Measurements from ENCODE around the gene OTOP2. TPM values are rescaled to one million over a fixed set of nuclear protein-coding genes. Genes with fewer than 3 reads are reported as not detected.

Gene OTOP2
- total RNA-seq, 4 donors from 2014 or later, result not detected

DNA sequence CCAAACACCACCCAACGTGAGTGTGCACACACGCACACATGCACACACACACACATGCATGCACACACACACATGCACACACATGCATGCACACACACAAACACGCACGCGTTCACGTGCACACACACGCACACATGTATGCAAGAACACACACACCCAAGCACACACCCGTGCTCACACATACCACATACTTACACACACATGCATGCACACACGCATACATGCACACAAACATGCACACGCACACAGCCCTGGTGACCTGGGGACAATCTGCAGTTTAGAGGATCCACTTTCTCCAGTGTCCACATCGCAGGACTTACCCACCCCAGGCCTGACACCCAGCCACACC is 7.2 kb upstream of the OTOP2 start:
- peaks cover 0 to 58% (median 3%) of the 10 kb centered on the region in 4 donors for H3K27me3 ChIP-seq
- TF ChIP-seq POLR2A (IDR thresholded peaks at IDR 0.05; ENCODE audit: low read depth), result no peak
- TF ChIP-seq, protein P1, sequence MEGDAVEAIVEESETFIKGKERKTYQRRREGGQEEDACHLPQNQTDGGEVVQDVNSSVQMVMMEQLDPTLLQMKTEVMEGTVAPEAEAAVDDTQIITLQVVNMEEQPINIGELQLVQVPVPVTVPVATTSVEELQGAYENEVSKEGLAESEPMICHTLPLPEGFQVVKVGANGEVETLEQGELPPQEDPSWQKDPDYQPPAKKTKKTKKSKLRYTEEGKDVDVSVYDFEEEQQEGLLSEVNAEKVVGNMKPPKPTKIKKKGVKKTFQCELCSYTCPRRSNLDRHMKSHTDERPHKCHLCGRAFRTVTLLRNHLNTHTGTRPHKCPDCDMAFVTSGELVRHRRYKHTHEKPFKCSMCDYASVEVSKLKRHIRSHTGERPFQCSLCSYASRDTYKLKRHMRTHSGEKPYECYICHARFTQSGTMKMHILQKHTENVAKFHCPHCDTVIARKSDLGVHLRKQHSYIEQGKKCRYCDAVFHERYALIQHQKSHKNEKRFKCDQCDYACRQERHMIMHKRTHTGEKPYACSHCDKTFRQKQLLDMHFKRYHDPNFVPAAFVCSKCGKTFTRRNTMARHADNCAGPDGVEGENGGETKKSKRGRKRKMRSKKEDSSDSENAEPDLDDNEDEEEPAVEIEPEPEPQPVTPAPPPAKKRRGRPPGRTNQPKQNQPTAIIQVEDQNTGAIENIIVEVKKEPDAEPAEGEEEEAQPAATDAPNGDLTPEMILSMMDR (IDR thresholded peaks at IDR 0.05), result no peak
- TF ChIP-seq EP300 (IDR thresholded peaks at IDR 0.05), result no peak
- TF ChIP-seq POLR2AphosphoS5 (IDR thresholded peaks at IDR 0.05), result no peak
- no peak overlapping the region for H3K4me3 ChIP-seq
- H3K36me3 ChIP-seq, result no peaks in the 10 kb centered on the region
- no peak for DNase-seq (ENCODE audit: extremely low spot score)
- intact Hi-C loops (cut with DNase I), result no loop called here
- H3K4me1 ChIP-seq, result peaks cover 0 to 7% (median 2%) of the 10 kb centered on the region in 4 donors
- no peaks in the 10 kb centered on the region for H3K9me3 ChIP-seq
- WGBS, result 93% methylated on average over 11 of the region's 11 CpGs
- no peak overlapping the region for H3K27ac ChIP-seq (replicated peaks in 1 of 4)

DNA sequence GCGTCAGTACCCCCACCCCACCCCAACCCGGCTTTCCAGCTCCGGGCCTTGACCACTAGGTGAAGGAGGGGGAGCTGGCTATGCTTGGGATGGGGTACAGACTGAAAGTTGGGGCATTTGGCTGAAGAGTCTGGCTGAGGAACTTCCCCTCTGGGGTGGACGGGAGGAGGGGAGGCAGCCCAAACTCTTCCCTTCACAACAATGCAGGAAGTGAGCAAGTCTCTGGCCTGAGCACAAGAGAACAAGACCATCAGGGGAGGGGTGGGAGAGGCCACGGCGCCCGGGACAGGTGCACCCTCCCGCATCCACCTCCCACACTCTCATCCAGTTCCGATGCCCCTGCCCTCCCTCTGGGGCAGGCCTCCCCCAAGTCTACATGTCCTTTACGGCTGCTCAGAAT is 6.6 kb upstream of the OTOP2 start:
- no peak for DNase-seq (ENCODE audit: extremely low spot score)
- Histone ChIP-seq H3K4me3 (no peak overlapping the region), H3K9me3 (no peaks in the 10 kb centered on the region), H3K4me1 (peaks cover 0 to 13% (median 2%) of the 10 kb centered on the region in 4 donors), H3K27ac (replicated peaks in 1 of 4) (no peak overlapping the region), H3K27me3 (peaks cover 0 to 64% (median 8%) of the 10 kb centered on the region in 4 donors), H3K36me3 (no peaks in the 10 kb centered on the region)
- intact Hi-C loops (cut with DNase I), result no loop called here
- TF ChIP-seq, protein P1 (IDR thresholded peaks at IDR 0.05), result no peak
- no peak for TF ChIP-seq POLR2AphosphoS5 (IDR thresholded peaks at IDR 0.05)
- TF ChIP-seq EP300 (IDR thresholded peaks at IDR 0.05), result no peak
- no peak for TF ChIP-seq POLR2A (IDR thresholded peaks at IDR 0.05; ENCODE audit: low read depth)
- 79% methylated on average over 3 of the region's 10 CpGs for WGBS

DNA sequence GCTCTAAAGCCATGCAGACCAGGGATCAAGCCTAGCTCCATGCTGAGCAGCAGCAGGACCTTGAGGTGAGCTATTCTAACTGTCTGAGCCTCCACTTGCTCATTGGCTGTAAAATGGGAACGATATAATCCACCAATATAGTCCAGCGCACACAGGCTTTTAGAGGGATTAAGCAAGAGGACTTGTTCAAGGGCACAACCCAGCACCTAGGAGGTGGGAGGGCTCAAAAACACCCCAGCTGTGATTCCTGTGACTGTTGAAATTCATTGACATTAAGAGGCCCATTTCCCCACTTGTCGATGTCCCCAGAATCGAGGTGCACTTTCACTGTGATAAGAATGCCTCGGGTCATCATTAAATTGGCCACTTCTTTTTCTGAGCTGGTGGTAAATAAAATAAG is 5.2 kb upstream of the OTOP2 start:
- DNase-seq (ENCODE audit: extremely low spot score), result no peak
- intact Hi-C loops (cut with DNase I), result no loop called here
- Histone ChIP-seq H3K27me3 (peaks cover 7 to 79% (median 23%) of the 10 kb centered on the region in 4 donors), H3K36me3 (no peaks in the 10 kb centered on the region), H3K4me1 (peaks cover 12 to 28% (median 17%) of the 10 kb centered on the region in 4 donors), H3K4me3 (no peak overlapping the region), H3K9me3 (no peaks in the 10 kb centered on the region), H3K27ac (replicated peaks in 1 of 4) (no peak overlapping the region)
- 93% methylated on average over 5 of the region's 5 CpGs for WGBS
- TF ChIP-seq POLR2AphosphoS5 (IDR thresholded peaks at IDR 0.05) (no peak), EP300 (IDR thresholded peaks at IDR 0.05) (no peak), POLR2A (IDR thresholded peaks at IDR 0.05; ENCODE audit: low read depth) (no peak)
- TF ChIP-seq, protein P1 (IDR thresholded peaks at IDR 0.05), result no peak

DNA sequence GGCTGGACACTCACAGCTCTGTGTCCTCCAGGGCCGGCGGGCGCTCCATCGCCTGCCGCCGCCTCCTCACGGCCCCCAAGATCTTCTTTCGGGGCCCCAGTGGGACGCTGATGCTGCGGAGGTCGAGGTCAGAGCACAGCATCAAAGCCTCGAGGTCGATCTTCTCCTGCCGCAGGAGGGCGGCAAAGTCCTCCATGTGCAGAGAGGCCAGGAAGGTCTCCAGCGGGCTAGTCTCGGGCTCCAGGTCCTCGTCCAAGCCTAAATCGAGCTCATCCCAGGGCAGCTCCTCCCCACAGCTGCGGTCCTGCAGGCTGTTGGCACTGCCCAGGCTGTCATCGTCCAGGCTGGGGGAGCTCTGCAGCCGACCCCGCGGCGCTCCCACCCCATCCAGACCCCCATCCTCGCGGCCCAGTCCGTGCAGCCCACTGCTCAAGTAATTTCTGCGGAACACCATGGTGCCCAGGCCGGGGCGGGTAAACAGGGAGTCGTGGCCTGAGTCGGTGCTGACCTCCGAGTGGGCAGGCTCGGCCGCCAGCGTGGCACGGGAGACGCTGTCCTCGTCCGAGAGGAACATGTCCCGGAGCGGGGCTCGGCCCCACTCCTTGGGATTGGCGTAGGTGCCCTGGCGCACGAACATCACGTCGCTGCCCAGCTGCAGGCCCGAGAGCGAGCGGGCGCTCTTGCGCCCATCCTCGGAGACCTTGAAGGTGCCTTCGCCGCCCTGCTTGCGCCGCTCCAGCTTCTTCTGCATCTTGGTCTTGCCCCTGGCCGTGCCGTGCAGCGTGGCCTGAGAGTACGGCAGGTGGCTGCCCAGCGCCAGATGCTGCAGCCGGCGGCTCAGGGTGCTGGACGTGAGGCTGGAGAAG is 4.4 kb upstream of the OTOP2 start:
- Histone ChIP-seq H3K27ac (replicated peaks in 1 of 4) (no peak overlapping the region), H3K4me3 (no peak overlapping the region), H3K27me3 (peaks cover 7 to 86% (median 30%) of the 10 kb centered on the region in 4 donors), H3K4me1 (peaks cover 19 to 35% (median 24%) of the 10 kb centered on the region in 4 donors), H3K36me3 (no peaks in the 10 kb centered on the region), H3K9me3 (no peaks in the 10 kb centered on the region)
- TF ChIP-seq, protein P1 (IDR thresholded peaks at IDR 0.05), result no peak
- no peak for TF ChIP-seq POLR2A (IDR thresholded peaks at IDR 0.05; ENCODE audit: low read depth)
- TF ChIP-seq POLR2AphosphoS5 (IDR thresholded peaks at IDR 0.05), result no peak
- TF ChIP-seq EP300 (IDR thresholded peaks at IDR 0.05), result no peak
- no peak for DNase-seq (ENCODE audit: extremely low spot score)
- 59% methylated on average over 22 of the region's 67 CpGs for WGBS
- intact Hi-C loops (cut with DNase I), result loop anchor here (5.0 kb wide), 1 partner anchor 38 kb away; no protein-coding TSS in a partner anchor

Measured in esophagus muscularis mucosa (tissue), 4 donors.